ENCODE data around the gene PALD1. TPM values are rescaled to one million over a fixed set of nuclear protein-coding genes. Genes with fewer than 3 reads are reported as not detected.

PALD1 gene
- polyA plus RNA-seq, 3 donors, result 0.04 to 0.11 TPM; not detected in 1

DNA sequence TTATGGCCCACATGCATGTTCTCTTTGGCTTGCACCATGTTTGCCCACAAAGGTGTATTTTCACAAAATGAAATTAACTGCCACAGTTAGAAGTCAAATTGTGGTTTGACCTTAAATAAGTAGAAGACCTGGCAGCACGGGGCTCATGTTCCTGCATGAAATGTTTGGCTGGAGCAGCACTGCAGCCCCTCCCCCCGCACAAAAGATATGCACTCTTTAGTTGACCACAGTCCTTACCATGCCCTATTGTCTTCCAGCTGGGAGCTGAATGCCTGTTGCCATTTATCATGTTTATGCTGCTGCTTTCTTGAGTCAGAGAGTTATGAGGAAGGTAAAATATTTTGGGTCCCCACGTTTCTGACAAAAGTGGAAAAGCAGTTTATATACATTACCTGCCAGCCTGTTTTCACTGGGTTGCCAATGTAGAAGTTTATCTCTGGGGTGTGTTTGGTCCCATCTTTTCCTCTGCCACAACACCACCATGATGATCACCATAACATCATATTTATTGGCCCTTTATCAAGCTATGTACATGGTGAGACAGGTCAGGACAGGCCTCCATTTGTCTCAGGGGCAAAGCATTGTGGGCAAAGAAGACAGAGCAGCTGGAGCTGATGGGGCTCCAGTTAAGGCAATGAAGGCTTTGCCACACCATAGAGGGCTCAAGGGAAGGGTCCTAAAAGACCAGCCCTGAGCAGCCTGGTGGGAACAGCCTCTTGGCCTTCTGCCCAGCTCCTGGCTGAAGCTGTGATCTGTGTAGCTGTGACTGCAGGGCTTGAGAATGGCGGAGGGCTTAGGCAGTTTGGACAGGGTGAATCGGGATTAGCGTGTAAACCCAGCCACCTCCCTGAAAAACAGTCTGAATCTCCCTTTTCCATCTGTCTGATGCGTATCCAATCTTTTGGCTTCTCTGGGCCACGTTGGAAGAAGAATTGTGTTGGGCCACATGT is 118.6 kb downstream of the PALD1 start:
- Histone ChIP-seq H3K4me2 (replicated peaks; ENCODE audit: extremely low read depth, low read length, poor library complexity, severe bottlenecking) (no peak overlapping the region), H2AFZ (ENCODE audit: insufficient read depth, low read depth, low read length, poor library complexity, severe bottlenecking) (no peak overlapping the region), H3K4me1 (ENCODE audit: control insufficient read depth in 1 of 2, insufficient read depth in 2 of 2, low read length in 2 of 2) (peaks cover 4 to 9% of the 10 kb centered on the region in 2 donors), H3K79me2 (ENCODE audit: insufficient read depth, low read length) (no peaks in the 10 kb centered on the region), H3K36me3 (replicated peaks in 1 of 2; ENCODE audit: control insufficient read depth in 1 of 2, insufficient read depth in 2 of 2, low read length in 2 of 2) (no peaks in the 10 kb centered on the region), H3K4me3 (replicated peaks in 1 of 3; ENCODE audit: low read depth in 2 of 3, low read length in 3 of 3) (no peak overlapping the region), H3K9ac (ENCODE audit: insufficient read depth, low read length, poor library complexity, severe bottlenecking) (no peak overlapping the region), H3K27ac (ENCODE audit: low read depth in 1 of 2, low read length in 2 of 2) (no peak overlapping the region), H4K20me1 (ENCODE audit: insufficient read depth, low read length) (no peaks in the 10 kb centered on the region), H3K27me3 (ENCODE audit: control insufficient read depth in 2 of 2, insufficient read depth in 2 of 2, low read length in 2 of 2) (no peaks in the 10 kb centered on the region), H3K9me3 (replicated peaks in 1 of 2; ENCODE audit: control insufficient read depth in 1 of 2, insufficient read depth in 1 of 2, low read length in 2 of 2) (no peaks in the 10 kb centered on the region)
- Mint-ChIP-seq H3K36me3 (no peaks in the 10 kb centered on the region), H3K9me3 (peaks cover 0 to 2% (median 0%) of the 10 kb centered on the region in 7 donors), H3K27me3 (ENCODE audit: low read depth in 3 of 3) (peaks cover 3 to 9% (median 6%) of the 10 kb centered on the region in 3 donors), H3K4me3 (no peak overlapping the region), H3K4me1 (peaks cover 12% of the 10 kb centered on the region), H3K27ac (no peak overlapping the region)
- 100% methylated on average over 1 of the region's 8 CpGs for WGBS (ENCODE audit: insufficient coverage)
- intact Hi-C loops (cut with micrococcal nuclease), result no loop called here
- DNase-seq, result no peak
- TF ChIP-seq, protein P1, sequence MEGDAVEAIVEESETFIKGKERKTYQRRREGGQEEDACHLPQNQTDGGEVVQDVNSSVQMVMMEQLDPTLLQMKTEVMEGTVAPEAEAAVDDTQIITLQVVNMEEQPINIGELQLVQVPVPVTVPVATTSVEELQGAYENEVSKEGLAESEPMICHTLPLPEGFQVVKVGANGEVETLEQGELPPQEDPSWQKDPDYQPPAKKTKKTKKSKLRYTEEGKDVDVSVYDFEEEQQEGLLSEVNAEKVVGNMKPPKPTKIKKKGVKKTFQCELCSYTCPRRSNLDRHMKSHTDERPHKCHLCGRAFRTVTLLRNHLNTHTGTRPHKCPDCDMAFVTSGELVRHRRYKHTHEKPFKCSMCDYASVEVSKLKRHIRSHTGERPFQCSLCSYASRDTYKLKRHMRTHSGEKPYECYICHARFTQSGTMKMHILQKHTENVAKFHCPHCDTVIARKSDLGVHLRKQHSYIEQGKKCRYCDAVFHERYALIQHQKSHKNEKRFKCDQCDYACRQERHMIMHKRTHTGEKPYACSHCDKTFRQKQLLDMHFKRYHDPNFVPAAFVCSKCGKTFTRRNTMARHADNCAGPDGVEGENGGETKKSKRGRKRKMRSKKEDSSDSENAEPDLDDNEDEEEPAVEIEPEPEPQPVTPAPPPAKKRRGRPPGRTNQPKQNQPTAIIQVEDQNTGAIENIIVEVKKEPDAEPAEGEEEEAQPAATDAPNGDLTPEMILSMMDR (IDR thresholded peaks at IDR 0.05), result no peak

DNA sequence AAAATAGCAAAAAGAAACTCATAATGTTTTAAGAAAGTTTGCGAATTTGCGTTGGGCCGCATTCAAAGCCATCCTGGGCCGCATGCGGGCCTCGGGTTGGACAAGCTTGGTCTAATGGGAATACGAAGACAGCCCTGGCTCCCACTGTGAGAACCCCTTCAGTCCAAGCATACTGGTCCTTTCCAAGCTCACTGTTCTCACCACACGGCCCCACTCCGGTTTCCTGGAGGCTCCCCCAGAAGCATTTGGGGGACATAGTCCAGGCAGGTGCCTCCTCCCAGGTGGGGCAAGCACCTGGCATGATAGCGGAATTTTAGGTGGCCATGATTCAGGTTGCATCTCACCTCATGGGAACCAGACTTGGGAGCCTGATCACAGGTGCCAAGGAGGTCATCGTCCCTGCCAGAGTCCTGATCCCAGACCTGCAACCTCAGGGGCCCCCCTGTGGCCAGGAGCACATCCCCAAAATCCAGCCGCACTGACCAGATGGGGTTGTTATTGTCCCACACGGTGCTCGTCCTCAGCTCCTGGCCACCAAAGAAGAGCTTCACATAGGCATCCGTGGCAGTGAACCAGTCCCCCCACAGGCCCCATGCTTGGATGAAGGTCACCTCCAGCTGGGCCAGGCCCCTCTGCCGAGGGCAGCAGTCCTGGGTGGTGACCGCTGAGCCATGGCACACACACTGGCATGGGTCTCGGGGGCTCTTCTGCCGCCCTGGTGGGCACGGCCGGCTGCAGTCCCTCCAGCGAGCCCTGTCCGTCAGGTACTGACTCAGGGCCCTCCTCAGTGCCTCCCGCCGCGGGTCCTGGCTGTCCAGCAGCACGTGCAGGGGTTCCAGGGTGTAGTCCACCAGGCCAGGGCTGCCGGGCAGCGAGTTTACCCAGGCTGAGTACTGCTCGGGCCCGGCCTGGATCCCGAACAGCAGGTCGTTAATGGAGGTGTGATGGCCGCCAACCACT is 119.6 kb downstream of the PALD1 start:
- H3K27me3 ChIP-seq (ENCODE audit: control insufficient read depth in 2 of 2, insufficient read depth in 2 of 2, low read length in 2 of 2), result no peaks in the 10 kb centered on the region
- peaks cover 4% of the 10 kb centered on the region for H3K4me1 Mint-ChIP-seq
- peaks cover 2 to 7% (median 6%) of the 10 kb centered on the region in 3 donors for H3K27me3 Mint-ChIP-seq (ENCODE audit: low read depth in 3 of 3)
- WGBS (ENCODE audit: insufficient coverage), result 96% methylated on average over 26 of the region's 34 CpGs
- H3K27ac ChIP-seq (ENCODE audit: low read depth in 1 of 2, low read length in 2 of 2), result no peak overlapping the region
- TF ChIP-seq, protein P1 (IDR thresholded peaks at IDR 0.05), result no peak
- H3K36me3 ChIP-seq (replicated peaks in 1 of 2; ENCODE audit: control insufficient read depth in 1 of 2, insufficient read depth in 2 of 2, low read length in 2 of 2), result no peaks in the 10 kb centered on the region
- H2AFZ ChIP-seq (ENCODE audit: insufficient read depth, low read depth, low read length, poor library complexity, severe bottlenecking), result no peak overlapping the region
- peaks cover 0 to 3% of the 10 kb centered on the region in 2 donors for H3K4me1 ChIP-seq (ENCODE audit: control insufficient read depth in 1 of 2, insufficient read depth in 2 of 2, low read length in 2 of 2)
- no peak overlapping the region for H3K4me3 ChIP-seq (replicated peaks in 1 of 3; ENCODE audit: low read depth in 2 of 3, low read length in 3 of 3)
- no peaks in the 10 kb centered on the region for H4K20me1 ChIP-seq (ENCODE audit: insufficient read depth, low read length)
- intact Hi-C loops (cut with micrococcal nuclease), result no loop called here
- no peak for DNase-seq
- no peak overlapping the region for H3K4me3 Mint-ChIP-seq
- H3K9me3 Mint-ChIP-seq, result no peaks in the 10 kb centered on the region
- no peaks in the 10 kb centered on the region for H3K79me2 ChIP-seq (ENCODE audit: insufficient read depth, low read length)
- H3K27ac Mint-ChIP-seq, result no peak overlapping the region
- no peaks in the 10 kb centered on the region for H3K9me3 ChIP-seq (replicated peaks in 1 of 2; ENCODE audit: control insufficient read depth in 1 of 2, insufficient read depth in 1 of 2, low read length in 2 of 2)
- no peaks in the 10 kb centered on the region for H3K36me3 Mint-ChIP-seq
- no peak overlapping the region for H3K4me2 ChIP-seq (replicated peaks; ENCODE audit: extremely low read depth, low read length, poor library complexity, severe bottlenecking)
- H3K9ac ChIP-seq (ENCODE audit: insufficient read depth, low read length, poor library complexity, severe bottlenecking), result no peak overlapping the region
